Stimulated activated CD4-positive, alpha-beta T cell treated with anti-CD3 and anti-CD28 coated beads, Interleukin-2, amount 100 ng/mL, for 4 hours (primary cell): ENCODE measurements around the gene SULT1E1.
"Not testable (repeated sequence)": the region's sequence is repeated elsewhere in the genome, so short reads cannot be mapped to it uniquely, and the experiment has no call there.

ENCODE experiments used
- DNase-seq: peaks from one replicate; pipeline ENCODE4 v3.0.0-alpha.2; 2020; ENCODE audit warnings: low read depth

Gene SULT1E1

GRCh38 chr4:69843301-69843700, 16.6 kb downstream of the SULT1E1 start:
- no peak for DNase-seq

GRCh38 chr4:69838977-69839376, 21.0 kb downstream of the SULT1E1 start:
- DNase-seq: no peak

- no peak for DNase-seq
Observed at GRCh38 chr4:69836287-69836686, 23.7 kb downstream of the SULT1E1 start.

GRCh38 chr4:69835766-69836165, 24.2 kb downstream of the SULT1E1 start:
- no peak for DNase-seq

- no peak for DNase-seq
Observed at GRCh38 chr4:69833251-69833650, 26.7 kb downstream of the SULT1E1 start.

GRCh38 chr4:69832326-69833030, 27.5 kb downstream of the SULT1E1 start:
- no peak for DNase-seq

GRCh38 chr4:69831646-69832325, 28.2 kb downstream of the SULT1E1 start:
- no peak for DNase-seq

- DNase-seq: no peak
Observed at GRCh38 chr4:69831270-69831627, 28.7 kb downstream of the SULT1E1 start.

GRCh38 chr4:69830560-69831269, 29.2 kb downstream of the SULT1E1 start:
- DNase-seq: no peak

- no peak for DNase-seq
Observed at GRCh38 chr4:69830192-69830559, 29.8 kb downstream of the SULT1E1 start.

GRCh38 chr4:69829678-69830077, 30.3 kb downstream of the SULT1E1 start:
- no peak for DNase-seq

GRCh38 chr4:69828828-69829227, 31.1 kb downstream of the SULT1E1 start:
- no peak for DNase-seq

- not testable (repeated sequence) for DNase-seq
Observed at GRCh38 chr4:69825056-69825455, 34.9 kb downstream of the SULT1E1 start.

- no peak for DNase-seq
Observed at GRCh38 chr4:69823481-69824186, 36.3 kb downstream of the SULT1E1 start.

GRCh38 chr4:69823048-69823447, 36.9 kb downstream of the SULT1E1 start:
- no peak for DNase-seq

- DNase-seq: no peak
Observed at GRCh38 chr4:69822198-69822597, 37.7 kb downstream of the SULT1E1 start.

GRCh38 chr4:69818060-69818639, 41.8 kb downstream of the SULT1E1 start:
- DNase-seq: no peak

GRCh38 chr4:69816236-69816635, 43.7 kb downstream of the SULT1E1 start:
- DNase-seq: no peak

- DNase-seq: no peak
Observed at GRCh38 chr4:69813628-69814027, 46.3 kb downstream of the SULT1E1 start.

GRCh38 chr4:69811166-69811565, 48.8 kb downstream of the SULT1E1 start:
- no peak for DNase-seq

- no peak for DNase-seq
Observed at GRCh38 chr4:69800599-69800998, 59.3 kb downstream of the SULT1E1 start.

- no peak for DNase-seq
Observed at GRCh38 chr4:69799337-69799736, 60.6 kb downstream of the SULT1E1 start.
